Sigmoid colon (tissue), 7 donors: ENCODE results near the gene BCORL1. TPM values are rescaled to one million over a fixed set of nuclear protein-coding genes. Genes with fewer than 3 reads are reported as not detected.

Experiments used
- DNase-seq: peaks from one replicate; pipeline ENCODE4 v3.0.0-alpha.2; 2019
- H3K27ac ChIP-seq, 4 donors: fragments of 200-600 bp; sonication (generic); one replicate each; pipeline ENCODE4 v1.5.1; 2016 to 2019; ENCODE audit warnings: mild to moderate bottlenecking in 1 of 4
- H3K27me3 ChIP-seq, 3 donors: fragments of 200-600 bp; sonication (generic); one replicate each; pipeline ENCODE4 v1.5.1; 2019; ENCODE audit warnings: mild to moderate bottlenecking in 1 of 3
- H3K36me3 ChIP-seq, 4 donors: fragments of 200-600 bp; sonication (generic); one replicate each; pipeline ENCODE4 v1.5.1; 2016 to 2019
- H3K4me1 ChIP-seq, 4 donors: fragments of 200-600 bp; sonication (generic); one replicate each; pipeline ENCODE4 v1.5.1; 2017 to 2019
- H3K4me3 ChIP-seq, 4 donors: fragments of 200-600 bp; sonication (generic); one replicate each; pipeline ENCODE4 v1.5.1; 2017 to 2019; ENCODE audit warnings: mild to moderate bottlenecking in 2 of 4, moderate library complexity in 1 of 4
- H3K9me3 ChIP-seq, 4 donors: fragments of 200-600 bp in 3 of 4; sonication (generic) in 3 of 4; one replicate each; pipeline versions ENCODE4 v1.5.1 to v1.6.1; 2013 to 2019
- EP300 ChIP-seq, 4 donors: sonication (generic); formaldehyde crosslinking; IDR thresholded peaks; one replicate each; pipeline ENCODE4 v1.6.1; 2017; ENCODE audit warnings: antibody characterized with exemption in 4 of 4
- POLR2A ChIP-seq, 2 donors: fragments of 450-650 bp; IDR thresholded peaks; one replicate each; pipeline ENCODE4 v1.6.1; 2016; ENCODE audit warnings: antibody characterized with exemption in 2 of 2, mild to moderate bottlenecking in 2 of 2, moderate library complexity in 2 of 2
- POLR2AphosphoS5 ChIP-seq, 4 donors: sonication (generic); formaldehyde crosslinking; IDR thresholded peaks; one replicate each; pipeline ENCODE4 v1.6.1; 2017; ENCODE audit warnings: antibody characterized with exemption in 4 of 4
- WGBS, 2 donors: extraction: QIAGEN DNeasy Blood & Tissue Kit; methylation state at CpG; one replicate each; pipeline ENCODE4 v1.1.7; 2013; 5-methylcytosine and 5-hydroxymethylcytosine counted together
- intact Hi-C: fragments of 100-400 bp; cut with DNase I; formaldehyde crosslinking; loops from one replicate; pipeline ENCODE4 v1.15.1; 2023
- polyA plus RNA-seq, 3 donors: library from polyadenylated mRNA; stranded (reverse); fragments of 200-250 nt; gene quantifications; one replicate each; pipeline ENCODE4 v1.2.3, GENCODE V29; 2013
- total RNA-seq, 4 donors: library from RNA; depleted of rRNA; stranded (reverse); fragments of >200 nt; gene quantifications; one replicate each; pipeline ENCODE4 v1.1.0, GENCODE V29; 2016
- TF ChIP-seq, protein P1 (sequence below), 4 experiments: fragments of 450-650 bp in 3 of 4; fragments of 200-600 bp in 1 of 4; IDR thresholded peaks; one replicate each; pipeline ENCODE4 v1.5.1; 2016 to 2019; ENCODE audit warnings: antibody characterized with exemption in 4 of 4, mild to moderate bottlenecking in 3 of 4, moderate library complexity in 2 of 4
- donor health status: healthy with polysubstance abuse.
- donor health status: Bipolar disorder and iron deficiency.
- donor health status: healthy.

Gene BCORL1
- total and polyA plus RNA-seq, 7 donors: 1.2 to 5.8 (median 3.2) TPM

DNA sequence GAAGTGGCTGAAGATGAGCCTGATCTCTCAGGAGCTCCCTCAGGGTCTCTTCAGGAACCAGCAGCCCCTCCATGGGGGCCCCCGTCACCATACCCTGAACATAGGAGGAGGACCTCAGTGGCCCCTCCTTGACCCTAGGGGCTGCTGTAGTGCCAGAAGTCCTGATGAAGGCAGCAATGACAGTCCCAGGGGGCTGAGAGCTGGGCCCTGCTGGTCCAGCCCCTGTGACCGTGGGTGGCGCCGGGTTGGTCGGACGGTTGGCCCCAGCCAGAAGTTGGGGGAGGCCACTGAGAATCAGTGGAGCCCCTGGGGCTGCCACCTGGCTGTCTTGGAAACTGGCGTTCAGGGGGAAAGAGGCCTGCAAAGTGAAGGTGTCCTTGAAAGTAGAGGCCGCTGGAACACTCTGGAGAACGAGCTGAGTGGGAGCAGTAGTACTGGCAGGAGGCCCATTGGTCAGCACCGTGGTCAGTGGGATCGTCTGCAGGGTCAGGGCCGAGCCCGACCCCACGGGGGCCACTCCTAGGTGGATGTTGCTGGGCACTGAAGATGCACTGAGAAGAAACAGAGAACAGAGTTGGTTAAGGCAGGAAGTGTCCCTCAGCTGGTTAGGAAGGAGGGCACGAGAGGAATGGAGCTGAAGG is 84.7 kb downstream of the BCORL1 start:
- no peak for DNase-seq
- H3K4me3 ChIP-seq: no peak overlapping the region
- no peaks in the 10 kb centered on the region for H3K9me3 ChIP-seq
- TF ChIP-seq POLR2AphosphoS5 (IDR thresholded peaks at IDR 0.05): no peak
- TF ChIP-seq, protein P1, sequence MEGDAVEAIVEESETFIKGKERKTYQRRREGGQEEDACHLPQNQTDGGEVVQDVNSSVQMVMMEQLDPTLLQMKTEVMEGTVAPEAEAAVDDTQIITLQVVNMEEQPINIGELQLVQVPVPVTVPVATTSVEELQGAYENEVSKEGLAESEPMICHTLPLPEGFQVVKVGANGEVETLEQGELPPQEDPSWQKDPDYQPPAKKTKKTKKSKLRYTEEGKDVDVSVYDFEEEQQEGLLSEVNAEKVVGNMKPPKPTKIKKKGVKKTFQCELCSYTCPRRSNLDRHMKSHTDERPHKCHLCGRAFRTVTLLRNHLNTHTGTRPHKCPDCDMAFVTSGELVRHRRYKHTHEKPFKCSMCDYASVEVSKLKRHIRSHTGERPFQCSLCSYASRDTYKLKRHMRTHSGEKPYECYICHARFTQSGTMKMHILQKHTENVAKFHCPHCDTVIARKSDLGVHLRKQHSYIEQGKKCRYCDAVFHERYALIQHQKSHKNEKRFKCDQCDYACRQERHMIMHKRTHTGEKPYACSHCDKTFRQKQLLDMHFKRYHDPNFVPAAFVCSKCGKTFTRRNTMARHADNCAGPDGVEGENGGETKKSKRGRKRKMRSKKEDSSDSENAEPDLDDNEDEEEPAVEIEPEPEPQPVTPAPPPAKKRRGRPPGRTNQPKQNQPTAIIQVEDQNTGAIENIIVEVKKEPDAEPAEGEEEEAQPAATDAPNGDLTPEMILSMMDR (IDR thresholded peaks at IDR 0.05): no peak
- no peak for TF ChIP-seq POLR2A (IDR thresholded peaks at IDR 0.05)
- TF ChIP-seq EP300 (IDR thresholded peaks at IDR 0.05): no peak
- intact Hi-C loops: loop anchor here (10.0 kb wide), 1 partner anchor 462 kb away; no protein-coding TSS in a partner anchor
- H3K27me3 ChIP-seq: no peaks in the 10 kb centered on the region
- H3K36me3 ChIP-seq: peaks cover 0 to 34% (median 4%) of the 10 kb centered on the region in 4 donors
- 91% methylated on average over 15 of the region's 15 CpGs for WGBS, 2 donors
- H3K27ac ChIP-seq: no peak overlapping the region
- H3K4me1 ChIP-seq: no peaks in the 10 kb centered on the region

DNA sequence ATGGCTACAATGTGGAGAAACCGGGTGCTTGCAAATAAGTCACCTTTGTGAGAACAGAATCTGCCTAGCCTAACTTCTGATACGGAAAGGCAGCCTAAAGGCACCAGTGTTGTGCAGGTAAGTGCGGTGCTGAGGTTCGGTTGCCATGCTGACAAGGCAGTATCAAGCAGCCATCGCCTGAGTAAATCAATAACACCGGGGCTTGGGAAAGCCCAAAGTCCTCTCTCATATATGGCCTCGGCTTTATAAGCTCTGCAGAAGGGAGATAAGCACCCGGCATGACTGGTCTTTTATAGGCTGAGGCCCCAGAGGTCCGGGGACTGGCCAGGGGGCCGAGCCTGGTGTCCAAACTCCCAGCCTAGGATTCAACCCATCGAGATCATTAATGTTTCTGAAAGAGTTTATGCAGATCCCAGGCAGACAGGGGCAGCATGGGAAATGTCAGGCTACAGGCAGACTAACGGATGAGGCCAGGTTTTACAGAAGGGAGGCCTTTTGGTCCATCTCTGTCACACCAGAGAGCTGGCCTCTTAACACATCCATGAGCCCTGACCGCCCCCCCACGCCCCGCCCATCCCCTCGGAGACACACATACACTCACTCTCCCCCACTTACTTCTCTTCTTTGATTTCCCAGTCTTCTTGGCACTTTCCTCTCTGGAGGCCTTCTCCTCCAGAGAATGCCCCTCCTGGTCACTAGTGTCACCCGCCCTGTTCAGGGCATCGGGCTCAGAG is 89.3 kb downstream of the BCORL1 start:
- intact Hi-C loops: no loop called here
- WGBS, 2 donors: 21 to 64% methylated on average over 18 of the region's 18 CpGs
- no peaks in the 10 kb centered on the region for H3K4me1 ChIP-seq
- no peak overlapping the region for H3K4me3 ChIP-seq
- peaks cover 0 to 35% (median 8%) of the 10 kb centered on the region in 4 donors for H3K36me3 ChIP-seq
- no peaks in the 10 kb centered on the region for H3K27me3 ChIP-seq
- no peak for DNase-seq
- H3K27ac ChIP-seq: no peak overlapping the region
- no peaks in the 10 kb centered on the region for H3K9me3 ChIP-seq
- TF ChIP-seq EP300 (IDR thresholded peaks at IDR 0.05): no peak
- TF ChIP-seq POLR2AphosphoS5 (IDR thresholded peaks at IDR 0.05): no peak
- TF ChIP-seq, protein P1 (IDR thresholded peaks at IDR 0.05): no peak
- no peak for TF ChIP-seq POLR2A (IDR thresholded peaks at IDR 0.05)

DNA sequence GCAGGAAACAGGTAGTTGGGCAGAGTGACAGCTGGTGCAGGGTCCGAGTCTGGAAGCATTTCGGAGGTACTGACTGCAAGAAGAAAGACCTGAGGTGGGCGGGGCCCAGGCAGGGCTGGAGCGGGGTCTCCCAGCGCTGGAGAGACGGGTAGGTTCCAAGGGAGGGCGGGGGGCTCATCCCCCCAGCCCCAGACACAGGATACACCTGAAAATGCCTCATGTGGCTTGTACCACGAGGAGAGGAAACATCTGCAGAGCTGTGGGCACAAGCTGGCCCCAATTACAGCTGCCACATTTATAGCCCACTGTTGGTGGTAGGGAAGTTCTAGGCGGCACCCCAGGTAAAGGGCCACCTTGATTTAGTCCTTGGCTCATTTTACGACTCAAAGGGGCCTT is 89.9 kb downstream of the BCORL1 start:
- intact Hi-C loops: no loop called here
- WGBS, 2 donors: 23 to 47% methylated on average over 10 of the region's 10 CpGs
- no peak for DNase-seq
- Histone ChIP-seq H3K4me1 (no peaks in the 10 kb centered on the region), H3K27ac (no peak overlapping the region), H3K36me3 (peaks cover 0 to 29% (median 5%) of the 10 kb centered on the region in 4 donors), H3K9me3 (no peaks in the 10 kb centered on the region), H3K27me3 (no peaks in the 10 kb centered on the region), H3K4me3 (no peak overlapping the region)
- no peak for TF ChIP-seq POLR2A (IDR thresholded peaks at IDR 0.05)
- TF ChIP-seq, protein P1 (IDR thresholded peaks at IDR 0.05): no peak
- no peak for TF ChIP-seq EP300 (IDR thresholded peaks at IDR 0.05)
- TF ChIP-seq POLR2AphosphoS5 (IDR thresholded peaks at IDR 0.05): no peak

DNA sequence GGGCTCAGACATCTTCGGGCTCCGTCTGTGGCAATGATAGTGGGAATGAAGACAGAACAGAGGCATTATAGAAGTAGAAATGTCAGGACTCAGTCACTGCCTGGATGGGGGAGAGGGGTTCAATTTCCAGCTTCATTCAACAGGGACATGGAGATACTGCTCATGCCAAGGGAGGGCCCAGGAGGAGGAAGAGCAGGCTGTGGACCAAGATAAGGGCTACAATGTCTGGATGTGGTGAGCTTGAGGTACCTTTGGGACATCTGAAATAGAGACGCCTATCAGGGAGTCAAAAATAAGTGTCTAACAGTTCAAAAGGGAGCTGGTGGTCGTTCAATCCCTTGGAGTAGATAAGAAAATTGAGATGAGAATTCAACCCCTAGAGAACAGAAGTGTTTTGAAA is 93.3 kb downstream of the BCORL1 start:
- Histone ChIP-seq H3K4me1 (no peaks in the 10 kb centered on the region), H3K9me3 (no peaks in the 10 kb centered on the region), H3K36me3 (peaks cover 0 to 8% (median 3%) of the 10 kb centered on the region in 4 donors), H3K27ac (no peak overlapping the region), H3K4me3 (no peak overlapping the region), H3K27me3 (no peaks in the 10 kb centered on the region)
- intact Hi-C loops: no loop called here
- no peak for DNase-seq
- 87 to 89% methylated on average over 4 of the region's 4 CpGs for WGBS, 2 donors
- TF ChIP-seq EP300 (IDR thresholded peaks at IDR 0.05) (no peak), POLR2A (IDR thresholded peaks at IDR 0.05) (no peak), POLR2AphosphoS5 (IDR thresholded peaks at IDR 0.05) (no peak)
- TF ChIP-seq, protein P1 (IDR thresholded peaks at IDR 0.05): no peak
